B cell (primary cell): Measurements from ENCODE around the gene VIPR2. TPM values are rescaled to one million over a fixed set of nuclear protein-coding genes. Genes with fewer than 3 reads are reported as not detected.

Experiments
- ATAC-seq: fragments of 200-7000 bp; cut with Tn5 transposase; one replicate; pipeline ENCODE4 v1.10.0; 2021; ENCODE audit warnings: low read depth, mild to moderate bottlenecking, moderate number of reproducible peaks, moderate library complexity
- CTCF ChIA-PET: fragments of 350-600 bp; sonication (Branson Sonifier 250); formaldehyde crosslinking; loops from one replicate; lab custom pipeline; 2021; ENCODE audit warnings: antibody characterized with exemption, inconsistent platforms; lab: Charles Lee
- POLR2A ChIA-PET: fragments of 350-600 bp; sonication (Branson Sonifier 250); formaldehyde crosslinking; loops from one replicate; lab custom pipeline; 2021; ENCODE audit warnings: antibody characterized with exemption; lab: Charles Lee
- DNase-seq: peaks from one replicate; pipeline ENCODE4 v3.0.0; 2013
- H2AFZ ChIP-seq: 2 replicates; pipeline ENCODE4 v1.6.1; 2012; ENCODE audit warnings: mild to moderate bottlenecking, low read depth, low read length; ENCODE audit not compliant: insufficient read depth, poor library complexity, severe bottlenecking
- H3K27ac ChIP-seq, 2 donors: 1 replicate in 1 of 2; 2 replicates in 1 of 2; pipeline ENCODE4 v1.5.1; 2012 to 2013; ENCODE audit warnings: low read length in 2 of 2, mild to moderate bottlenecking in 2 of 2, moderate library complexity in 1 of 2
- H3K27me3 ChIP-seq, 4 experiments: fragments of 200-600 bp in 1 of 4; sonication (generic) in 1 of 4; replicated peaks in 1 of 4; 1 replicate in 2 of 4; 2 replicates in 2 of 4; pipeline versions ENCODE4 v1.6.1 to v1.7.0; 2013 to 2016; ENCODE audit warnings: low read length in 3 of 4, mild to moderate bottlenecking in 2 of 4, mixed read lengths in 1 of 4, moderate library complexity in 1 of 4; ENCODE audit not compliant: insufficient read depth in 4 of 4, control insufficient read depth in 3 of 4; ENCODE audit errors: control extremely low read depth in 1 of 4
- H3K36me3 ChIP-seq, 2 experiments: replicated peaks in 1 of 2; 1 replicate in 1 of 2; 2 replicates in 1 of 2; pipeline versions ENCODE4 v1.6.1 to v1.7.1; 2013; ENCODE audit warnings: low read length in 1 of 2; ENCODE audit not compliant: insufficient read depth in 2 of 2, control insufficient read depth in 1 of 2; ENCODE audit errors: control extremely low read depth in 1 of 2, extremely low read depth in 1 of 2
- H3K4me1 ChIP-seq, 2 donors: fragments of 200-600 bp in 1 of 2; sonication (generic) in 1 of 2; 1 replicate in 1 of 2; 2 replicates in 1 of 2; pipeline versions ENCODE4 v1.5.1 to v1.6.1; 2013 to 2017; ENCODE audit warnings: low read length in 2 of 2; ENCODE audit not compliant: control insufficient read depth in 2 of 2, insufficient read depth in 2 of 2
- H3K4me2 ChIP-seq: replicated peaks from 2 replicates; pipeline ENCODE3; 2012; ENCODE audit warnings: mild to moderate bottlenecking, low read depth, low read length; ENCODE audit not compliant: poor library complexity, severe bottlenecking
- H3K4me3 ChIP-seq, 5 experiments: fragments of 200-600 bp in 1 of 5; sonication (generic) in 1 of 5; 1 replicate in 3 of 5; 2 replicates in 2 of 5; pipeline versions ENCODE4 v1.5.1 to v1.7.0; 2011 to 2016; ENCODE audit warnings: low read length in 4 of 5, mild to moderate bottlenecking in 4 of 5, low read depth in 2 of 5, control low read depth in 1 of 5, moderate library complexity in 1 of 5; ENCODE audit not compliant: insufficient read depth in 1 of 5; ENCODE audit errors: control extremely low read depth in 1 of 5, extremely low read depth in 1 of 5
- H3K79me2 ChIP-seq: fragments of 200-600 bp; sonication (generic); one replicate; pipeline ENCODE4 v1.6.0; 2016; ENCODE audit warnings: low read length; ENCODE audit not compliant: control insufficient read depth, insufficient read depth
- H3K9ac ChIP-seq: fragments of 200-600 bp; sonication (generic); 2 replicates; pipeline ENCODE4 v1.6.1; 2017; ENCODE audit warnings: mild to moderate bottlenecking, low read length, moderate library complexity
- H3K9me3 ChIP-seq, 3 donors: one replicate each; pipeline versions ENCODE4 v1.6.1 to v1.7.1; 2013; ENCODE audit warnings: low read length in 2 of 3; ENCODE audit not compliant: control insufficient read depth in 2 of 3, insufficient read depth in 1 of 3; ENCODE audit errors: control extremely low read depth in 1 of 3
- H4K20me1 ChIP-seq: 2 replicates; pipeline ENCODE4 v1.6.0; 2012; ENCODE audit warnings: mild to moderate bottlenecking, low read length; ENCODE audit not compliant: insufficient read depth, control insufficient read depth, poor library complexity, severe bottlenecking
- H3K27ac Mint-ChIP-seq: one replicate; pipeline ENCODE4 v1.8.0; 2021; ENCODE audit warnings: mixed read lengths
- H3K27me3 Mint-ChIP-seq: one replicate; pipeline ENCODE4 v1.8.0; 2021; ENCODE audit warnings: mixed read lengths
- H3K4me1 Mint-ChIP-seq: one replicate; pipeline ENCODE4 v1.8.0; 2021; ENCODE audit warnings: mixed read lengths
- H3K4me3 Mint-ChIP-seq: one replicate; pipeline ENCODE4 v1.8.0; 2021; ENCODE audit warnings: mixed read lengths
- H3K9me3 Mint-ChIP-seq: one replicate; pipeline ENCODE4 v1.8.0; 2022; ENCODE audit warnings: mixed read lengths; ENCODE audit not compliant: insufficient read depth
- CTCF ChIP-seq: fragments of 200-600 bp; IDR thresholded peaks from one replicate; pipeline ENCODE4 v1.8.0; 2022; ENCODE audit warnings: antibody characterized with exemption, mild to moderate bottlenecking
- EZH2 ChIP-seq: IDR thresholded peaks from 2 replicates; pipeline ENCODE4 v1.6.1; 2012; ENCODE audit warnings: borderline replicate concordance, low read depth, mild to moderate bottlenecking, moderate library complexity, low read length; ENCODE audit not compliant: insufficient read depth, poor library complexity, severe bottlenecking
- WGBS: methylation state at CpG from one replicate; pipeline ENCODE4 v1.1.5; 2013; ENCODE audit warnings: missing lambda C conversion rate; ENCODE audit not compliant: insufficient coverage; 5-methylcytosine and 5-hydroxymethylcytosine counted together
- intact Hi-C: fragments of 100-400 bp; cut with micrococcal nuclease; formaldehyde crosslinking; loops from one replicate; pipeline ENCODE4 v1.10.0; 2022
- polyA plus RNA-seq: library from polyadenylated mRNA; depleted of rRNA; stranded (reverse); fragments of >200 nt; gene quantifications from 2 replicates; pipeline ENCODE4 v1.2.3, GENCODE V29; 2012
- total RNA-seq, 2 donors: library from RNA; stranded (reverse); fragments of 120-200 nt in 1 of 2; gene quantifications; 1 replicate in 1 of 2; 2 replicates in 1 of 2; pipeline versions ENCODE4 v1.2.3 to v1.2.4, GENCODE V29; 2013 to 2022

VIPR2 gene
- total and polyA plus RNA-seq, 2 donors (not counting 1 experiment from before 2014, with no cell fraction given) = not detected

DNA sequence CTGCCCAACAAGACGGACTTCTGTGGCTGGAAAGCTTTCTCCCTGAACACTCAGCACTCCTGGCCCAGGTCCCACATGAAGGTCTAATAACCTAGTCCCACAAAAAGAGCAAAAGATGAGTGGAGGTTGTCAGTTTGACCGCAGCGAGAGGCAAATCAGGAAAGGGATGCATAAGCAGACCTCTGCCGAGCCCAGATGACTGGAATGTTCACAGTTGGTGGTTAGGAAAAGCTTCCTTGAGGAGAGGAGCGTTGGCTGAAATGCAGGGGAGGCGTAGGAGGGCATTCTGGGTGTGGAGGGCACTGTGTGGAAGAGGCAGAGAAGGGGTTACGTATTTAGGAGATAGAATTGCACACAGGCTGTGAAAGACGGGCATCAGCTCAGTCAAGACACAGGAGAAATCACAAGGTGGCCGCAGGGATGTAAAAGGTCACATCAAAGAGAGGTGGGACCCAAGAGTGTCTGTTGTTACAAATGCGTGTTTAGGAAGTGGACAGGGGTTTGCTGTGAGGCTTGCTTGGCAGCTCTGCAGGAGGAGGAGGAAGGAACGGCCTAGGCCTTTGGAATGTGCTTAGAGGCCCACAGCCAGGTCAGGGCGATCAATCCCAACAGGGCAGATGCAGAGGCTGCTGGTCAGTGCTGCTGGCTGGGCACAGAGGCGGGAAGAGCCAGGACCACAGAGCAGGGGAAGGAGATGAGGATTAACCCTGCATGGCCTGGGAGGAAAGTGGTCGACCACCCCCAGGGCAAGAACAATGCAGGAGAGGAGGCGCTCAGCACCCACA lies 133.5 kb downstream of the VIPR2 start:
- Histone ChIP-seq H3K36me3 (no peaks in the 10 kb centered on the region), H3K4me3 (no peak overlapping the region), H3K79me2 (no peaks in the 10 kb centered on the region), H3K9ac (no peak overlapping the region), H3K9me3 (peaks cover 0 to 4% (median 0%) of the 10 kb centered on the region in 3 donors), H3K27me3 (no peaks in the 10 kb centered on the region), H2AFZ (no peak overlapping the region), H3K4me2 (no peak overlapping the region), H3K27ac (no peak overlapping the region), H3K4me1 (no peaks in the 10 kb centered on the region), H4K20me1 (no peaks in the 10 kb centered on the region)
- Mint-ChIP-seq H3K4me3 (no peak overlapping the region), H3K27ac (no peak overlapping the region), H3K9me3 (no peaks in the 10 kb centered on the region), H3K4me1 (peaks cover 1% of the 10 kb centered on the region), H3K27me3 (peaks cover 4% of the 10 kb centered on the region)
- DNase-seq (no peak), ATAC-seq (no peak)
- no peak for TF ChIP-seq EZH2
- no peak for TF ChIP-seq CTCF
- ChIA-PET CTCF (no interaction called here), POLR2A (no interaction called here)
- WGBS = 91% methylated on average over 11 of the region's 15 CpGs
- intact Hi-C loops = no loop called here

- 90% methylated on average over 12 of the region's 15 CpGs for WGBS
- Histone ChIP-seq H3K27ac (no peak overlapping the region), H3K4me3 (no peak overlapping the region), H3K4me1 (no peaks in the 10 kb centered on the region), H3K79me2 (no peaks in the 10 kb centered on the region), H3K9me3 (peaks cover 0 to 4% (median 0%) of the 10 kb centered on the region in 3 donors), H2AFZ (no peak overlapping the region), H3K9ac (no peak overlapping the region), H3K36me3 (no peaks in the 10 kb centered on the region), H3K27me3 (no peaks in the 10 kb centered on the region), H4K20me1 (no peaks in the 10 kb centered on the region), H3K4me2 (no peak overlapping the region)
- no peak overlapping the region for H3K4me3 Mint-ChIP-seq
- TF ChIP-seq CTCF (no peak), EZH2 (no peak)
- no peak overlapping the region for H3K27ac Mint-ChIP-seq
- ChIA-PET POLR2A (no interaction called here), CTCF (no interaction called here)
- H3K4me1 Mint-ChIP-seq = peaks cover 1% of the 10 kb centered on the region
- ATAC-seq = no peak
- no peak for DNase-seq
- H3K27me3 Mint-ChIP-seq = peaks cover 4% of the 10 kb centered on the region
- H3K9me3 Mint-ChIP-seq = no peaks in the 10 kb centered on the region
- intact Hi-C loops = no loop called here
These were observed 134.3 kb downstream of the VIPR2 start for GRCh38 chr7:159010411-159010810.
